Keratinocyte (primary cell): Measurements from ENCODE around the gene MS4A7. TPM values are rescaled to one million over a fixed set of nuclear protein-coding genes. Genes with fewer than 3 reads are reported as not detected.

Experiments used
- DNase-seq: peaks from one replicate; pipeline ENCODE4 v3.0.0-alpha.2; 2011; ENCODE audit warnings: low read depth, missing footprints, low spot score
- FAIRE-seq: peaks from 2 replicates; lab custom pipeline; 2011; peaks lifted over from hg19 to GRCh38; lab: Jason Lieb, UNC
- H2AFZ ChIP-seq: 2 replicates; pipeline ENCODE4 v1.6.0; 2012; ENCODE audit warnings: low read length, control low read depth, inconsistent platforms; ENCODE audit not compliant: control insufficient read depth
- H3K27ac ChIP-seq: 2 replicates; pipeline ENCODE4 v1.5.1; 2011; ENCODE audit warnings: low read length; ENCODE audit not compliant: control insufficient read depth, insufficient read depth
- H3K27me3 ChIP-seq: 3 replicates; pipeline ENCODE4 v1.6.0; 2011; ENCODE audit warnings: low read length; ENCODE audit not compliant: control insufficient read depth, insufficient read depth; ENCODE audit errors: extremely low read depth
- H3K36me3 ChIP-seq, 2 experiments: 2 replicates in 1 of 2; 3 replicates in 1 of 2; pipeline ENCODE4 v1.5.1; 2011; ENCODE audit warnings: low read length in 2 of 2, mild to moderate bottlenecking in 1 of 2; ENCODE audit not compliant: control insufficient read depth in 2 of 2, insufficient read depth in 2 of 2; ENCODE audit errors: extremely low read depth in 1 of 2
- H3K4me1 ChIP-seq: 3 replicates; pipeline ENCODE4 v1.5.1; 2011; ENCODE audit warnings: low read length; ENCODE audit not compliant: control insufficient read depth, insufficient read depth; ENCODE audit errors: extremely low read depth
- H3K4me2 ChIP-seq: 3 replicates; pipeline ENCODE4 v1.6.0; 2011; ENCODE audit warnings: low read depth, low read length; ENCODE audit not compliant: control insufficient read depth, insufficient read depth; ENCODE audit errors: extremely low read depth
- H3K4me3 ChIP-seq, 3 experiments: fragments of 200-600 bp in 1 of 3; sonication (generic) in 1 of 3; 2 replicates in 2 of 3; 3 replicates in 1 of 3; pipeline ENCODE4 v1.5.1; 2011 to 2016; ENCODE audit warnings: low read length in 3 of 3, mild to moderate bottlenecking in 3 of 3, control low read depth in 2 of 3, inconsistent platforms in 1 of 3, low read depth in 1 of 3, mixed read lengths in 1 of 3, mixed run types in 1 of 3, moderate library complexity in 1 of 3; ENCODE audit not compliant: control insufficient read depth in 2 of 3, insufficient read depth in 2 of 3; ENCODE audit errors: extremely low read depth in 1 of 3
- H3K79me2 ChIP-seq: 2 replicates; pipeline ENCODE4 v1.6.0; 2012; ENCODE audit warnings: low read length; ENCODE audit not compliant: control insufficient read depth, insufficient read depth
- H3K9ac ChIP-seq: 3 replicates; pipeline ENCODE4 v1.6.0; 2011; ENCODE audit warnings: low read length; ENCODE audit not compliant: control insufficient read depth, insufficient read depth; ENCODE audit errors: extremely low read depth
- H3K9me1 ChIP-seq: 3 replicates; pipeline ENCODE4 v1.6.0; 2011; ENCODE audit warnings: low read length; ENCODE audit not compliant: control insufficient read depth, insufficient read depth; ENCODE audit errors: extremely low read depth
- H3K9me3 ChIP-seq: 2 replicates; pipeline ENCODE4 v1.5.1; 2012; ENCODE audit warnings: low read depth, low read length; ENCODE audit not compliant: control insufficient read depth
- H4K20me1 ChIP-seq: 3 replicates; pipeline ENCODE4 v1.6.0; 2011; ENCODE audit warnings: low read length; ENCODE audit not compliant: control insufficient read depth, insufficient read depth; ENCODE audit errors: extremely low read depth
- EZH2 ChIP-seq: IDR thresholded peaks from one replicate; pipeline ENCODE4 v1.6.1; 2012; ENCODE audit warnings: inconsistent platforms, mild to moderate bottlenecking, low read length, moderate library complexity
- dilution Hi-C: fragments of 300-500 bp; cut with MboI; formaldehyde crosslinking; loops from one replicate; pipeline ENCODE4 v1.7.0; 2020; ENCODE audit warnings: low sequenced_read_pairs; ENCODE audit not compliant: extremely low pct_ligation_motif_present
- polyA plus RNA-seq, 5 experiments: library from polyadenylated mRNA; depleted of rRNA in 3 of 5; stranded (reverse) in 3 of 5; stranded (forward) in 1 of 5; unstranded in 1 of 5; fragments of >200 nt; gene quantifications; 1 replicate in 1 of 5; 2 replicates in 3 of 5; 3 replicates in 1 of 5; pipeline versions ENCODE4 v1.2.1 to v1.2.3, GENCODE V29; 2011 to 2012; ENCODE audit warnings: missing spikeins in 2 of 5, low read depth in 1 of 5, low replicate concordance in 1 of 5
- TF ChIP-seq, protein P1 (sequence below), 3 experiments: IDR thresholded peaks in 1 of 3; conservative IDR thresholded peaks in 1 of 3; optimal IDR thresholded peaks in 1 of 3; 2 replicates in 2 of 3; 3 replicates in 1 of 3; pipeline versions ENCODE3 to v1.5.1; 2011; ENCODE audit warnings: low read length in 3 of 3, mild to moderate bottlenecking in 3 of 3, moderate library complexity in 2 of 3, control low read depth in 1 of 3, inconsistent platforms in 1 of 3; ENCODE audit not compliant: insufficient read depth in 2 of 3; ENCODE audit errors: extremely low read depth in 1 of 3

The MS4A7 gene
- polyA plus RNA-seq, 1 donor (not counting 4 experiments of a cell fraction or from before 2014, with no cell fraction given) = not detected

DNA sequence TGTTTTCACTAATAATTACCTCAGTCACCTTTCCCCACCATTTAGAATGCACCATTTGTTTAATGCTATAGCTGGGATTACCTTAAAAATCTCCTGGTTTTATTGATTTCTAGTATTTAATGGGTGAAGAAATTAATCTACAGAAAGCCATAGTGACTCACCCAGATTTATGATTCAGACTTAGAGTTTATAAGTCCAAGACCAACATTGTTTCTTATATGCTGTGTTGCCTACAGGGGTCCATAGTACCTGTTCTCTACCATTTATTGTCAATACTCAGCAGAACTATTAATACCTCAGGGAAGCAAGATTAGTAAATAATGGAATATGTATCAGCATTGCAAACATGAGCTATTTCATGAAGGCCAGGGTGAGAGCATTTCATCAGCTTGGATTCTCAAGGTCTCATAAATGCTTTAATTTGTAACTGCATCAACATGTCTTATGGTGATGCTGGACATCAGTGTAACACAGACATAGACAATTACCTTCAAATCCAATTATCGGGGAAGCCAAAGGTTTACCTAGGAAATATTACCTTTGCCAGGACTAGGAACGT is 8.0 kb upstream of the MS4A7 start:
- Histone ChIP-seq H3K36me3 (no peaks in the 10 kb centered on the region), H3K9ac (no peak overlapping the region), H3K27ac (no peak overlapping the region), H2AFZ (no peak overlapping the region), H3K79me2 (no peaks in the 10 kb centered on the region), H3K4me1 (no peaks in the 10 kb centered on the region), H3K9me3 (no peaks in the 10 kb centered on the region), H3K9me1 (no peaks in the 10 kb centered on the region), H3K4me3 (no peak overlapping the region), H4K20me1 (no peaks in the 10 kb centered on the region), H3K4me2 (no peak overlapping the region), H3K27me3 (no peaks in the 10 kb centered on the region)
- dilution Hi-C loops = no loop called here
- TF ChIP-seq, protein P1, sequence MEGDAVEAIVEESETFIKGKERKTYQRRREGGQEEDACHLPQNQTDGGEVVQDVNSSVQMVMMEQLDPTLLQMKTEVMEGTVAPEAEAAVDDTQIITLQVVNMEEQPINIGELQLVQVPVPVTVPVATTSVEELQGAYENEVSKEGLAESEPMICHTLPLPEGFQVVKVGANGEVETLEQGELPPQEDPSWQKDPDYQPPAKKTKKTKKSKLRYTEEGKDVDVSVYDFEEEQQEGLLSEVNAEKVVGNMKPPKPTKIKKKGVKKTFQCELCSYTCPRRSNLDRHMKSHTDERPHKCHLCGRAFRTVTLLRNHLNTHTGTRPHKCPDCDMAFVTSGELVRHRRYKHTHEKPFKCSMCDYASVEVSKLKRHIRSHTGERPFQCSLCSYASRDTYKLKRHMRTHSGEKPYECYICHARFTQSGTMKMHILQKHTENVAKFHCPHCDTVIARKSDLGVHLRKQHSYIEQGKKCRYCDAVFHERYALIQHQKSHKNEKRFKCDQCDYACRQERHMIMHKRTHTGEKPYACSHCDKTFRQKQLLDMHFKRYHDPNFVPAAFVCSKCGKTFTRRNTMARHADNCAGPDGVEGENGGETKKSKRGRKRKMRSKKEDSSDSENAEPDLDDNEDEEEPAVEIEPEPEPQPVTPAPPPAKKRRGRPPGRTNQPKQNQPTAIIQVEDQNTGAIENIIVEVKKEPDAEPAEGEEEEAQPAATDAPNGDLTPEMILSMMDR (optimal IDR thresholded peaks at IDR 0.05 in 1 of 3, IDR thresholded peaks at IDR 0.05 in 1 of 3, conservative IDR thresholded peaks at IDR 0.05 in 1 of 3; ENCODE audit: extremely low read depth in 1 of 3, insufficient read depth in 2 of 3, low read length in 3 of 3) = no peak
- TF ChIP-seq EZH2 = no peak
- FAIRE-seq = no peak
- no peak for DNase-seq

DNA sequence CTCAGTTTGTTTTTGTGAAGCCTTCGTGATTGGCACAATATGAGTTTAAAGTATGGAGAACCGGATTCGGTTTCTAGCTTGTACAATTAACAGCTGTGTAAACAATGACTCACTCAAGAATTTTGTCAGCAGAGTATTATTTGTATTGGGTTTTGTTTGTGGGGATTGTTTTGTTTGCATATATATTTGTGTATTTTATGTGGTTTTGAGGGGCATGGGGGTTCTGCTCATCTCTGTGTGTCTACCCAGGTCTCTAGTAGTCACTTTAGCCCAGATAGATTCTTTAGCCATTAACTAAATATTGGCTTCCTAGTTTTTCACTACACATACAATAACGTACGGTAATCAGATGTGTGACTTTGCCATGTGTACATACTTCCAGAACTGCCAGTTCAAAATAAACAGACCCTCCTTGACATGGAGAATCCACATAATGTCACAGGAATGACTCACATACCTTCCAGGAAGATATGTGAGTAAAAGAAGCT is 7.5 kb upstream of the MS4A7 start:
- Histone ChIP-seq H3K79me2 (no peaks in the 10 kb centered on the region), H3K4me2 (no peak overlapping the region), H3K9ac (no peak overlapping the region), H3K27ac (no peak overlapping the region), H3K4me3 (no peak overlapping the region), H3K9me3 (no peaks in the 10 kb centered on the region), H2AFZ (no peak overlapping the region), H3K27me3 (no peaks in the 10 kb centered on the region), H4K20me1 (no peaks in the 10 kb centered on the region), H3K4me1 (no peaks in the 10 kb centered on the region), H3K36me3 (no peaks in the 10 kb centered on the region), H3K9me1 (no peaks in the 10 kb centered on the region)
- TF ChIP-seq, protein P1 (optimal IDR thresholded peaks at IDR 0.05 in 1 of 3, IDR thresholded peaks at IDR 0.05 in 1 of 3, conservative IDR thresholded peaks at IDR 0.05 in 1 of 3; ENCODE audit: extremely low read depth in 1 of 3, insufficient read depth in 2 of 3, low read length in 3 of 3) = no peak
- no peak for TF ChIP-seq EZH2
- dilution Hi-C loops = no loop called here
- FAIRE-seq (no peak), DNase-seq (no peak)
